GM19351 (cell line): ENCODE data around the gene EIF4G1.

Experiments
- ATAC-seq: cut with Tn5 transposase; IDR thresholded peaks from one replicate; pipeline ENCODE4 v1.9.1; 2021; ENCODE audit warnings: mild to moderate bottlenecking, moderate library complexity; ENCODE audit not compliant: unreplicated experiment

The EIF4G1 gene

DNA sequence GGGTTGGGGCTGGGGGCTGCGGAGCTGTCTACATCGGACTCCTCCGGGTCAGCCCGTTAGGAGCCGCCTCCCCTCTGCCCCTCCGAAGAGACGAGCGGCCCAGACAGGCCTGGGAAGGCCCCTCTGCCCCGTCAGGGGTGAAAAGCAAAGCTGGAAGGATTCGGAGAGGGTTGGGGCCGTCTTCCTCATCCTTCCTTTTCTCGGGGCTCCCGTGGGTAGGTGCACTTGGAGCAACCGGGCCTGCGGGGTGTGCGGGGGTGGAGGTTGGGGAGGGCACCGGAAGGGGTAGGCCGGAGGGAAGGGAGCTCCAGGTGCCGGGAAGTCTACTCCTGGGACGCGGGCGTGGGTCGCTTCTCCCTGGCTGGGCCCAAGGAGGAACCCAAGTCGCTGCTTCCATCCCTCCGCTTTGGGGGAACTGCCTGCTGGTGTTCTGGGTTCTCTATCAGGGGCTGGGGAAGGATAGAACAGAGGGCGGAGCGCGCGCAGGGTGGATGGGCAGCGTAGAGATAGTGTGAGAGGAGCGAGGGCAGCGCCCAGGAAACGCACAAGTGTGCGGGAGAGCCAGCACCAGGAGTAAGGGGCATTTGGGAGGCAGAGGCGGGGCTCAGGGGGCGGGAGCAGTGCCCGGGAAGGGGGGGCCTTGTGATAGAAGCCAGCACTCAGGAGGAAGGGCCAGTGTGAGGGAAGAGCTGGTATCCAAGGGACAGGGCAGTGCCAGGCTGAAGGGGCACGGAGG is 47.7 kb downstream of the EIF4G1 start:
- ATAC-seq = peak; percentile 3

GRCh38 chr3:184362668-184363546 is 48.5 kb downstream of the EIF4G1 start:
- peak; percentile 83 for ATAC-seq

- no peak for ATAC-seq
Measured at GRCh38 chr3:184366619-184367289, 52.3 kb downstream of the EIF4G1 start.

DNA sequence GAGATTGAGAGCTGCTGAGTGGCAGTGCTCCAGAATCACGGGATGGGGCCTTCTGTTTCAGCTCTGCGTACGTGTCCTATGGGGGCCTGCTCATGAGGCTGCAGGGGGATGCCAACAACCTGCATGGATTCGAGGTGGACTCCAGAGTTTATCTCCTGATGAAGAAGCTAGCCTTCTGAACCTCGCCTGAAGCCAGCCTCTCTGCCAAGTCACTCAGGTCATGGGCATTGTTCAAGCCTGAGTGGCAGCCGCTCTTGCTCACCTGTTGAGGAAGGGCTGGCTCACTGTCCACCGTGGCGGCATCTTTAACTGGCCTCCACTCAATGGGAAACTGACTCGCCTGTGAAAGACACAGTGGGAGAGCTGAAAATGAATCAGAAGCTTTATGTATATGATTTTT is 53.7 kb downstream of the EIF4G1 start:
- ATAC-seq = no peak

GRCh38 chr3:184368586-184369183 is 54.3 kb downstream of the EIF4G1 start:
- no peak for ATAC-seq

DNA sequence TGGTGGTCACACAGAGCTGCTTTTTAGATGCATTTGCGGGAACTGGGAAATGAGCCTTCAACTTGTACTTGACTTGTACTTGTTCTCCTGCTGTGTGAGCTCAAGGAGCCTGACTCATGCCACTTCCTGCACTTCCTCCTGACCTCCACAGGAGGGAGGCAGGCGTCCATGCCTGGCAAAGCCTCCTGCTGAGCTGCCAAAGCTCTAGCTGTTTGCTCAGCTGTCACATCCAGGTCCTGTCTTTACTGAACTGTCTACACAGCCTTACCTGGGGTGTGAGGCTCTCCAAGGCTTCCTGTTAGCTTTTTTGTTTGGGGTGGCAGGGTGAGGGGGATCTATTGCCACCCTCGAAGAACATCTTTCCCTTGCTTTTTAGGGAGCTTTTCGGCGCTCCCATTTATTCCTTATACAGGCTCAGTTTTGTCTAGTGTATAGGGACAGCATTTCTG is 57.2 kb downstream of the EIF4G1 start:
- ATAC-seq = peak; percentile 70

DNA sequence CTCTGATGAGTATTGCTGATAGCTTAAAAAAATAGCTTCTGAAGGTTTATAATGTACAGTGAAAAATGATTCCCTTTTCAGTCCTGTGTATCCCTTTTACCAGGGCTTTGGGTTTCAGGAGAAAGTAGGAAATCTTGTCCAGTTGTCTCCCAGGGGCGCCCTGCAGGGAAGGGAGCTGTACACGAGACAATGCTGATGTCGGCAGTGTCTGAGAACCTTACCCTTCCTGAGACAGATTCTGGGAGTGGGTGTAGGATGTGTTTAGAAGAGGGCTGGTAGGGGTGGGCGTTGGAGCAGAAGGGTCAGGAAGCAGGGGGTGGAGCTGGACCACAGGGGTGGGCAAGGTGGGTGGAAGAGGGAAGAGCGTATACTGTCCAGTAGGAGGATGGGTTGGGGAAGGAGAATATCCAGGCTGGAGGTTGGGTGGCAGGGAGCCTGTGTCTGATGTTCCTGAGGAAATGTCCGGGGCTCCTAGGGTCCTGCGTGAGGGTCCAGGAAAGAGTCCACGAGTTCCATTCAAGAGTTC is 58.0 kb downstream of the EIF4G1 start:
- ATAC-seq = no peak

- no peak for ATAC-seq
Measured at GRCh38 chr3:184372911-184373310, 58.5 kb downstream of the EIF4G1 start.

DNA sequence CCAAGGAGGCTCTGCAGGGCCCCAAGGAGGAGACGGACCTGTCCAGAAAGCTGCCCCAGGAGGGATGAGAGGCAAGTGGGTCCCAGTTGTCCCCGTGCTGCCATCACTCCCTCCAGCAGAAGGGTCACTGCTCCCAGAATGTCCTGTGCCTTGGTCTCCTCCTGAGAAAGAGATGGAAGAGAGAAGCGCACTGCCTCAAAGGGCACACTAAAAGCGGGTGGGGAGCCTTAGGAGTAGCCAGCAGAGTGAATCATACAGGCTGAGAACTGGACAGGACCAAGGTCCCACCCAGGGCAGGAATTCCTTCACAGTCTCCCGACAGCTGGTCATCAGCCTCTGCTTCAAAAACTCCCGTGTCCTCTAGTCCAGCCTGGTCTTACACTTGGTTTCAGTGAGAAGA is 59.0 kb downstream of the EIF4G1 start:
- ATAC-seq = no peak

DNA sequence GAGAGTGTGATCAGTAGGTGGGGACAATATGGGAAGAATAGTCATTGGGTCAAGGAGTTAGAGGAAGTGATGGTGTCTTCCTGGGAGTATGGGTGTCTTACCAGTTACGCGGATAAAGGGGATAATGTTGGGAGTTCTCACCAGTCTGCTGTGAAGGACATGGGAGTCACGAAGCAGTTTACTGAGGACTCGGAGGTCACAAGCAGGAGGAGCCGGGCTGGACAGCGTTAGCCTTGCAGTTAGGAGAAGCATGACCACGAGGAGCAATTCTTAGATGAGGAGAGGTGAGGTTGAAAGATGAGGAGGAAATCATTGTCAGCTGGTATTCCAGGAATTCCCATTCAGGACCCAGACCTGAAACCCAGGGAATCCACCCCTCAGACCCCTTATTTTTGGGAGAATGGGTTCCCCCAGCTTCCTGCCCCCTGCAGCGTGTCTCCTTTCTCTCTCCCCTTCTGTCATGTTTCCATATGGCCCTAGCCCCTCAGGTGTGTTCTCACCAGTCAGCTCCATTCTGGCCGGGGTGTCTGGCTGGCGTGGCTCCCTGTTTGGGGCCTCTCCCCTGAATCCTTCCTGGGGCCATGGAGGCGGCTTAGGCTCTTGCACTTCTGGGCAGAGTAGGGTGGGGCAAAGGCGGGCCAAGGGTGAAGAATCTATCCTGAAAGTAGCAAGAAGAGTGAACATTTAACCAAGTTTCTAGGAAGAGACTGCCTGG is 61.5 kb downstream of the EIF4G1 start:
- no peak for ATAC-seq

DNA sequence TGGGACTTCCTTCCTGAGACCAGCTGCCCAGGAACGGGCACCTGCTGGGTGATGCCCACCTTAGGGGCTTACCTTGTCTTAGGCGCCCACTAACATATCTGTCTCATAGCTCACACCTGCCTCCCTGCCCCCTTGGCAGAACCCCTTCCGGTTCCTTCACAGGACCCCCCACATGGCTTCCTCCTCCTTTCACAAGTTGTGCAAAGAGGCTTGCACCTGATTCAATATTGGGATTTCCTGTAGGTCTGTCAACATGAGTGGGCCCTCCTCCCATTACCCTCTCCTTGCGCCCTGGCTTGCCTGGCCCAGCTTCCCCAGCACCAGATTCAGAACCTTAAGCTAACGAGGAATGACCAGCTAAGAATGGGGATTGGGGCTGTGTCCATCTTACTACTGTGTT is 63.0 kb downstream of the EIF4G1 start:
- no peak for ATAC-seq

GRCh38 chr3:184377882-184378445 is 63.6 kb downstream of the EIF4G1 start, which contains the start of gene THPO:
THPO (minus strand) TSS chr3:184378207; CDS start chr3:184376259, 1,948 bp downstream.
- no peak for ATAC-seq

- ATAC-seq = no peak
Measured at GRCh38 chr3:184378651-184379357, 64.4 kb downstream of the EIF4G1 start.

GRCh38 chr3:184379358-184380184 is 65.2 kb downstream of the EIF4G1 start, which contains the start of gene CHRD:
CHRD (plus strand) TSS chr3:184380054; CDS start chr3:184380319, 265 bp downstream.
- no peak for ATAC-seq

DNA sequence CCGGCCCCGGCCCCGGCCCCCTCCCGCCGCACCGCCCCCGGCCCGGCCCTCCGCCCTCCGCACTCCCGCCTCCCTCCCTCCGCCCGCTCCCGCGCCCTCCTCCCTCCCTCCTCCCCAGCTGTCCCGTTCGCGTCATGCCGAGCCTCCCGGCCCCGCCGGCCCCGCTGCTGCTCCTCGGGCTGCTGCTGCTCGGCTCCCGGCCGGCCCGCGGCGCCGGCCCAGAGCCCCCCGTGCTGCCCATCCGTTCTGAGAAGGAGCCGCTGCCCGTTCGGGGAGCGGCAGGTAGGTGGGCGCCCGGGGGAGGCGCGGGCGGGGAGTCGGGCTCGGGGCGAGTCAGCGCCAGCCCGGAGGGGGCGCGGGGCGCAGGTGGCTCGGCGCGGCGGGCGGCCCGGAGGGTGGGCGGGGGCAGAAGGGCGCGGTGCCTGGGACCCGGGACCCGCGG is 65.8 kb downstream of the EIF4G1 start:
- no peak for ATAC-seq

- no peak for ATAC-seq
Measured at GRCh38 chr3:184380627-184381260, 66.3 kb downstream of the EIF4G1 start.
